HG03060 (cell line): ENCODE data around the gene MYO18A.

Experiments
- ATAC-seq: cut with Tn5 transposase; IDR thresholded peaks from one replicate; pipeline ENCODE4 v1.9.1; 2021; ENCODE audit warnings: low read depth, moderate number of reproducible peaks; ENCODE audit not compliant: unreplicated experiment

MYO18A gene

GRCh38 chr17:29039764-29040598 is 140.2 kb downstream of the MYO18A start:
- no peak for ATAC-seq

- ATAC-seq, result no peak
Observed at GRCh38 chr17:29038085-29038795, 142.0 kb downstream of the MYO18A start.

- ATAC-seq, result no peak
Observed at GRCh38 chr17:29037739-29038084, 142.5 kb downstream of the MYO18A start.

GRCh38 chr17:29036584-29036983 is 143.6 kb downstream of the MYO18A start:
- ATAC-seq, result no peak

- no peak for ATAC-seq
Observed at GRCh38 chr17:29034510-29034909, 145.7 kb downstream of the MYO18A start.

GRCh38 chr17:29032857-29033197 is 147.4 kb downstream of the MYO18A start:
- no peak for ATAC-seq

- no peak for ATAC-seq
Observed at GRCh38 chr17:29032013-29032856, 148.0 kb downstream of the MYO18A start.

GRCh38 chr17:29031488-29031887 is 148.7 kb downstream of the MYO18A start:
- no peak for ATAC-seq

- ATAC-seq, result no peak
Observed at GRCh38 chr17:29024316-29024952, 155.8 kb downstream of the MYO18A start.

- no peak for ATAC-seq
Observed at GRCh38 chr17:29022074-29022473, 158.1 kb downstream of the MYO18A start.

- ATAC-seq, result no peak
Observed at GRCh38 chr17:29021226-29021625, 159.0 kb downstream of the MYO18A start.
